Aorta (tissue), 5 donors: ENCODE data around the gene DPP3. TPM values are rescaled to one million over a fixed set of nuclear protein-coding genes. Genes with fewer than 3 reads are reported as not detected.

Source experiments
- ATAC-seq: fragments of 200-7000 bp; cut with Tn5 transposase; one replicate; pipeline ENCODE4 v1.9.1; 2022; ENCODE audit warnings: moderate library complexity; ENCODE audit not compliant: low FRiP score
- DNase-seq, 2 donors: peaks; one replicate each; pipeline ENCODE4 v3.0.0-alpha.2; 2020
- H3K27ac ChIP-seq, 2 donors: one replicate each; pipeline ENCODE4 v1.5.1; 2013; ENCODE audit warnings: low read length in 2 of 2, mild to moderate bottlenecking in 2 of 2, moderate library complexity in 2 of 2, control low read depth in 1 of 2, inconsistent platforms in 1 of 2, low read depth in 1 of 2
- H3K27me3 ChIP-seq, 2 donors: one replicate each; pipeline ENCODE4 v1.6.1; 2013; ENCODE audit warnings: control low read depth in 1 of 2, low read length in 1 of 2, mild to moderate bottlenecking in 1 of 2, moderate library complexity in 1 of 2; ENCODE audit not compliant: insufficient read depth in 2 of 2, control insufficient read depth in 1 of 2
- H3K36me3 ChIP-seq, 2 donors: one replicate each; pipeline ENCODE4 v1.6.1; 2013; ENCODE audit warnings: control low read depth in 1 of 2, low read length in 1 of 2, mild to moderate bottlenecking in 1 of 2; ENCODE audit not compliant: insufficient read depth in 2 of 2, control insufficient read depth in 1 of 2
- H3K4me1 ChIP-seq, 2 donors: one replicate each; pipeline ENCODE4 v1.6.1; 2013; ENCODE audit warnings: low read length in 2 of 2, control low read depth in 1 of 2, mild to moderate bottlenecking in 1 of 2, moderate library complexity in 1 of 2; ENCODE audit not compliant: insufficient read depth in 2 of 2, control insufficient read depth in 1 of 2
- H3K4me3 ChIP-seq, 2 donors: one replicate each; pipeline ENCODE4 v1.5.1; 2013; ENCODE audit warnings: low read length in 2 of 2, control low read depth in 1 of 2, mild to moderate bottlenecking in 1 of 2
- H3K9me3 ChIP-seq: one replicate; pipeline ENCODE4 v1.6.1; 2013; ENCODE audit warnings: mild to moderate bottlenecking, low read length; ENCODE audit not compliant: control insufficient read depth
- WGBS, 2 donors: extraction: QIAGEN DNeasy Blood & Tissue Kit; methylation state at CpG; one replicate each; pipeline ENCODE4 v1.1.7; 2013; 5-methylcytosine and 5-hydroxymethylcytosine counted together
- intact Hi-C, 2 donors: fragments of 100-400 bp; cut with DNase I; formaldehyde crosslinking; loops; one replicate each; pipeline versions ENCODE4 v1.14.2 to v1.15.0; 2022
- polyA plus RNA-seq, 2 donors: library from polyadenylated mRNA; stranded (reverse); fragments of 200-250 nt; gene quantifications; one replicate each; pipeline ENCODE4 v1.2.3, GENCODE V29; 2013
- total RNA-seq, 2 donors: library from RNA; stranded (reverse); fragmentation: NEBNext Ultra II Directional; extraction: Animal tissue kit (Norgen Biotek cat#: 25700); gene quantifications; one replicate each; pipeline ENCODE4 v1.2.1, GENCODE V29; 2021
- donor health status: healthy with polysubstance abuse.
- donor health status: Bipolar disorder and iron deficiency.
- donor health status: DM: no; HTN: no; CAD: no.
- donor health status: DM: no; HTN: no; CAD: no.
- donor health status: DM: yes; HTN: yes; CAD: no.

Gene DPP3
- total and polyA plus RNA-seq, 4 donors = 15.5 to 24.8 (median 21.3) TPM

DNA sequence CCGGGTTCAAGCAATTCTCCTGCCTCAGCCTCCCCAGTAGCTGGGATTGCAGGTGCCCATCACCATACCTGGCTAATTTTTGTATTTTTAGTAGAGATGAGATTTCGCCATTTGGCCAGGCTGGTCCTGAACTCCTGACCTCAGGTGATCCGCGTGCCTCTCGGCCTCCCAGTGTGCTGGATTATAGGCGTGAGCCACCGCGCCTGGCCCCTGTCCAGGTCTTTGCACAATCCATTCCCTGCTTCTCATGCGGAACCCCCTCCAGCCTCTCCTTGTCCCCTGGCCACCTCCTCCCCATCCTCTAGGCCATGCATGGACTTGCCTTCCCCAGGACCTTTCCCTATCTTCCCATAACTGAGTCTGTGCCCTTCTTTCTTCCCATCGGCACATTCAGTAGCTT, 8.7 kb downstream of the DPP3 start:
- Histone ChIP-seq H3K4me1 (no peaks in the 10 kb centered on the region), H3K36me3 (peaks cover 0 to 3% of the 10 kb centered on the region in 2 donors), H3K27ac (no peak overlapping the region), H3K4me3 (no peak overlapping the region), H3K27me3 (no peaks in the 10 kb centered on the region), H3K9me3 (no peaks in the 10 kb centered on the region)
- no peak for DNase-seq
- ATAC-seq = no peak
- intact Hi-C loops = no loop called here
- 91 to 95% methylated on average over 9 to 10 of the region's 10 CpGs for WGBS, 2 donors

DNA sequence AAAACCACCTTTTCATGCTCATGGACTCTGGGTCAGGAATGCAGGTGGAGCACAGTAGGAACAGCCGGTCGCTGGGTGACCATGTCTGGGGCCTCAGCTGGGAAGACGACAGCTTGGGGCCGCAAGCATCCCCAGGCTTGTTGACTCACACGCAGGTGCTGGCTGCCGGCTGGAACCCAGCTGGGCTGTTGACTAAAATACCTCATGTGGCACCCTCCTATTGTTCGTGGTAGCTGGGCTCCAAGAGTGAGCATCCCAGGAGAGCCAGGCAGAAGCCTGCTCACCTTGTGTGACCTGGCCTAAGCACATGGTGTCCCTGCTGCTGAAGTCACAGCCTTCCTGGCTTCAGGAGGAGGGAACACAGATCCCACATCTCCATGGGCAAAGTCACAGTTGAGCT, 9.4 kb downstream of the DPP3 start:
- Histone ChIP-seq H3K27me3 (no peaks in the 10 kb centered on the region), H3K4me1 (no peaks in the 10 kb centered on the region), H3K27ac (no peak overlapping the region), H3K4me3 (no peak overlapping the region), H3K9me3 (no peaks in the 10 kb centered on the region), H3K36me3 (peaks cover 0 to 3% of the 10 kb centered on the region in 2 donors)
- 87 to 89% methylated on average over 7 of the region's 7 CpGs for WGBS, 2 donors
- intact Hi-C loops = no loop called here
- no peak for ATAC-seq
- DNase-seq = no peak

DNA sequence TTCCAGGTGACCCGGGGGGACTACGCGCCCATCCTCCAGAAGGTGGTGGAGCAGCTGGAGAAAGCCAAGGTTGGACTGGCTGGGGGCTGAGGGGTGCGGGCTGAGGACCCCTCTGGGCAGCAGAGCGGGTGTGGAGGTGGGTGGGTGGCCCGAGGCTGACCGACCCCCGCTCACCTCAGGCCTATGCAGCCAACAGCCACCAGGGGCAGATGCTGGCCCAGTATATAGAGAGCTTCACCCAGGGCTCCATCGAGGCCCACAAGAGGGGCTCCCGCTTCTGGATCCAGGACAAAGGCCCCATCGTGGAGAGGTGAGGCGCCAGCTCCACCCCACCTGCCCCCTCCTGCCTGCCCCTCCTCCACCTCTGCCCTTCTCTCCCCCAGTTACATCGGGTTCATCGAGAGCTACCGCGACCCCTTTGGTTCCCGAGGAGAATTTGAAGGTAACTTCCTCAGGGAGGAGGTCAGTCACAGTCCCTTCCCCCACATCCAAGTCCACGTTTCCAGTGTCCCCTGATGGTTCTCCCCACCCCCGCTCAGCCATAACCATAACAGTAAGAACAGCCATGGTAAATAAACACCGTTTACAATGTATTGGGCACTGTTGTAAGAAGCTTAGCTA, 11.2 kb downstream of the DPP3 start:
- no peaks in the 10 kb centered on the region for H3K27me3 ChIP-seq
- WGBS, 2 donors = 65 to 66% methylated on average over 20 of the region's 20 CpGs
- intact Hi-C loops = no loop called here
- peaks cover 0 to 3% of the 10 kb centered on the region in 2 donors for H3K36me3 ChIP-seq
- ATAC-seq = no peak
- no peak for DNase-seq
- H3K4me3 ChIP-seq = no peak overlapping the region
- H3K27ac ChIP-seq = no peak overlapping the region
- H3K9me3 ChIP-seq = no peaks in the 10 kb centered on the region
- no peaks in the 10 kb centered on the region for H3K4me1 ChIP-seq

DNA sequence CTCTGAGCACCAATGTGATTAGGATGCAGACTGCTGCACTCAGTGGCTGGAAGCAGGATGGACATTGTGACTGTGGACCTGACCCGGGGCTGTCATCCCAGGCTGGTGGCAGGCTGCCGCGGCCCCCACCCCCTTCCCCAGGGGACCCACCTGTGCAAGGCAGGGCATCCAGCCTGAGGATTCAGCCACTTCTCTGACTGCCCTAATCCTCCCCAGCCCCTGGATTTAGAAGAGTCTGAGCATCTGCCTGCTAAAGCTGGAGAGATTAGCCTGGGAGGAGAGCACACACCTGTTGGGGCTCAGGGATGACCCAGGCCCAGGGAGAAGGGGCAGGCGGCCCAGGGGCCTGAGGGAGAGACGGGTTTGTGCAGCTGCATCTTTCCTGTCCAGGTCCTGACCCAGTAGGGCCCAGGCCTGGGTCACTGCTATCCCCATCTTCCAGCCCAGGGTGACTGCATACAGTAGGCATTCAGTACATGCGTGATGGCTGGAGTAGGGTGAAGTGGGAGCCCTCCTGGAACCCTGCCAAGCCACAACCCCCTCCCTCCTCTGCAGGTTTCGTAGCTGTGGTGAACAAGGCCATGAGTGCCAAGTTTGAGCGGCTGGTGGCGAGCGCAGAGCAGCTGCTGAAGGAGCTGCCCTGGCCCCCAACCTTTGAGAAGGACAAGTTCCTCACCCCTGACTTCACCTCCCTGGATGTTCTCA, 12.1 kb downstream of the DPP3 start:
- DNase-seq (no peak), ATAC-seq (no peak)
- H3K27me3 ChIP-seq = no peaks in the 10 kb centered on the region
- no peak overlapping the region for H3K27ac ChIP-seq
- H3K4me1 ChIP-seq = no peaks in the 10 kb centered on the region
- WGBS, 2 donors = 93 to 94% methylated on average over 10 of the region's 10 CpGs
- H3K36me3 ChIP-seq = peaks cover 0 to 3% of the 10 kb centered on the region in 2 donors
- no peak overlapping the region for H3K4me3 ChIP-seq
- no peaks in the 10 kb centered on the region for H3K9me3 ChIP-seq
- intact Hi-C loops = no loop called here

DNA sequence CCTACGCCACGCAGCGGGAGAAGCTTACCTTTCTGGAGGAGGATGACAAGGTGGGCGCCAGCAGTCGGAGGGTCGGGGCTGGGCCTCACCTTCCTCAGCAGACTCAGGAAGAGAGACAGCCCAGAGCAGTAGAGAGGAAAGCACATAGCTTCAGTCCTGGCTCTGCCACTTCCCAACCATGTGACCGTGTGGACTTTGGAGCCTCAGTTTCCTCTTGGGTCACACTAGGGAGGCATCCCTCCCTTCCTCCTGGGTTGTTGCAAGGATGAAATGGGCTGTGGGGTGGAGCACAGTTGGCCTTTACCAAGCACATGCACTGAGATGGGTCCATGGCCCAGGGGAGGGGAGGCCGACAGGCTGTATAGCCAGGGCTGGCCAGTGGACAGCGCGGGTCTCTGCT, 12.9 kb downstream of the DPP3 start:
- intact Hi-C loops = no loop called here
- H3K36me3 ChIP-seq = peaks cover 0 to 3% of the 10 kb centered on the region in 2 donors

DNA sequence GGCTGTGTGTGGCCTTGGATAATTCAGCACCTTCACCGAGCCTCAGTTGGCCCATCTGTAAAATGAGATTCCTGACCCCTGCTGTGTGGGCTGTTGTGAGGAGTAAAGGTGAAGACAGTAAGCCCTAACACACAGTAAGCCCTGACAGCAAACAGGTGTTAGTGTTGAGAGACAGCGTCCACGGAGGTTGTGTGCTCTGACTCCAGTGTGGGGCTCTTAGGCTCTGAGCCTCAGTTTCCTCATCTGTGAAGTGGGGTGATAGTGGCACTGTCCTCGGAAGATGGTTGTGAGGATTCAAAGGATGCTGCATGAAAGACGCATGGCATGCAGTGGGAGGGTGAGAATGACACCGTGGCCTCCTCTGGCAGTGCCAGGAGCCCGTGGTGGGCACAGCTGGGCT, 14.2 kb downstream of the DPP3 start:
- no peak for ATAC-seq
- H3K4me3 ChIP-seq = no peak overlapping the region
- no peaks in the 10 kb centered on the region for H3K27me3 ChIP-seq
- DNase-seq = no peak
- H3K4me1 ChIP-seq = no peaks in the 10 kb centered on the region
- peaks cover 0 to 1% of the 10 kb centered on the region in 2 donors for H3K36me3 ChIP-seq
- 95 to 96% methylated on average over 7 of the region's 7 CpGs for WGBS, 2 donors
- intact Hi-C loops = no loop called here
- H3K9me3 ChIP-seq = no peaks in the 10 kb centered on the region
- no peak overlapping the region for H3K27ac ChIP-seq

More for the DNA sequence above, 12.9 kb downstream of the DPP3 start:
- H3K27me3 ChIP-seq = no peaks in the 10 kb centered on the region
- no peak for ATAC-seq
- 94 to 96% methylated on average over 10 of the region's 10 CpGs for WGBS, 2 donors
- H3K9me3 ChIP-seq = no peaks in the 10 kb centered on the region
- no peak overlapping the region for H3K4me3 ChIP-seq
- DNase-seq = no peak
- no peak overlapping the region for H3K27ac ChIP-seq
- no peaks in the 10 kb centered on the region for H3K4me1 ChIP-seq

DNA sequence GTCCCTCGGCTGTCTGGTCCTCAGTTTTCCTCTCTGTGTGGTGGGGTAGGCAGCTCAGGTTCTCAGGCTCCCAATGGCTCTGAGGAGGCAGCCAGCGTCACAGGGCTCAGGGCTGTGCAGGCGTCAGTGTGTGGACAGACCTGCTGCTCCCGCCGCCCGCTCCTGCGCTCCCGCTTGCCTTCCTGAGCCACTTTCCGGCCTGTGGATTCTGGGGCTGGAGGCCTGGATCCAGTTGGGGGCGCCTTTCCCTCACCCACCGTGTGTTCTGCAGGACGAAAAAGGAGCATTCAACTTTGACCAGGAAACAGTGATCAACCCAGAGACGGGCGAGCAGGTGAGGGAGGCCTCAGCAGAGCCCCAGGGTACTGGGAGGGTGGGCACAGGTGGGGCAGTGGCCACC, 14.7 kb downstream of the DPP3 start:
- intact Hi-C loops = no loop called here
- Histone ChIP-seq H3K4me1 (no peaks in the 10 kb centered on the region), H3K9me3 (no peaks in the 10 kb centered on the region), H3K27me3 (no peaks in the 10 kb centered on the region), H3K4me3 (no peak overlapping the region), H3K27ac (no peak overlapping the region), H3K36me3 (no peaks in the 10 kb centered on the region)
- DNase-seq (no peak), ATAC-seq (no peak)
- WGBS, 2 donors = 86% methylated on average over 14 of the region's 14 CpGs

DNA sequence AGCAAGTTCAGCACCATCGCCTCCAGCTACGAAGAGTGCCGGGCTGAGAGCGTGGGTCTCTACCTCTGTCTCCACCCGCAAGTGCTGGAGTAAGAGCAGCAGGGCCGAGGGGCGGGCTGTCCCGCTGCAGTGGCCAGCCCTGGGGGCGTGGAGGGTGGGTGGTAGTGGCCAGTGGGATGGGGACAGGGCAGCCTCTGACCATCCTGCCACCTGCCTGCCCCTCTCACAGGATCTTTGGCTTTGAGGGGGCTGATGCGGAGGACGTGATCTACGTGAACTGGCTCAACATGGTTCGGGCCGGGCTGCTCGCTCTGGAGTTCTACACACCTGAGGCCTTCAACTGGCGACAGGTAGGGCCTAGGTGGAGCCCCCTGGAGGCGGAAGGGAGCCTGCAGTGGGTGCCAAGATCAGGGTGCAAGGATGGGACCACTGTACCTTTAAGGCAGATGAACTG, 15.2 kb downstream of the DPP3 start:
- no peaks in the 10 kb centered on the region for H3K27me3 ChIP-seq
- H3K27ac ChIP-seq = no peak overlapping the region
- WGBS, 2 donors = 93% methylated on average over 17 of the region's 17 CpGs
- ATAC-seq (no peak), DNase-seq (peak in 1 of 2 donors; percentile 34)
- intact Hi-C loops = no loop called here
- H3K4me3 ChIP-seq = no peak overlapping the region
- no peaks in the 10 kb centered on the region for H3K4me1 ChIP-seq
- H3K9me3 ChIP-seq = no peaks in the 10 kb centered on the region
- no peaks in the 10 kb centered on the region for H3K36me3 ChIP-seq

DNA sequence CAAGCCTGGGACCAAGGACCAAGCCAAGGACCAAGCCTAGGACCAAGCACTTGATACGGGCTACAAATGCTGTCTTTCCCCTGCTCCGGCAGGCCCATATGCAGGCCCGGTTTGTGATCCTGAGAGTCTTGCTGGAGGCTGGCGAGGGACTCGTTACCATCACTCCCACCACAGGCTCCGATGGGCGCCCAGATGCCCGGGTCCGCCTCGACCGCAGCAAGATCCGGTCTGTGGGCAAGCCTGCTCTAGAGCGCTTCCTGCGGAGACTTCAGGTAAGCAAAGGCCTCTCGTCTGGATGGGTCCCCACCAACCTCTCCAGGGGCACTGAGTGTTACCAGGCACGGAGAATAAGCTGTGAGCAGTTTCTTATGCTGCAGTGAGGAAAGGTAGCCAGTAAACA, 17.0 kb downstream of the DPP3 start:
- DNase-seq (no peak), ATAC-seq (no peak)
- intact Hi-C loops = no loop called here
- H3K4me3 ChIP-seq = no peak overlapping the region
- no peaks in the 10 kb centered on the region for H3K36me3 ChIP-seq
- WGBS, 2 donors = 97 to 98% methylated on average over 16 of the region's 16 CpGs
- H3K9me3 ChIP-seq = no peaks in the 10 kb centered on the region
- H3K27ac ChIP-seq = no peak overlapping the region
- no peaks in the 10 kb centered on the region for H3K27me3 ChIP-seq
- no peaks in the 10 kb centered on the region for H3K4me1 ChIP-seq
